ENCODE measurements around the gene NOX5. TPM values are rescaled to one million over a fixed set of nuclear protein-coding genes. Genes with fewer than 3 reads are reported as not detected.

Gene NOX5
- polyA plus RNA-seq, 3 donors, result 0.61 to 0.78 (median 0.73) TPM

DNA sequence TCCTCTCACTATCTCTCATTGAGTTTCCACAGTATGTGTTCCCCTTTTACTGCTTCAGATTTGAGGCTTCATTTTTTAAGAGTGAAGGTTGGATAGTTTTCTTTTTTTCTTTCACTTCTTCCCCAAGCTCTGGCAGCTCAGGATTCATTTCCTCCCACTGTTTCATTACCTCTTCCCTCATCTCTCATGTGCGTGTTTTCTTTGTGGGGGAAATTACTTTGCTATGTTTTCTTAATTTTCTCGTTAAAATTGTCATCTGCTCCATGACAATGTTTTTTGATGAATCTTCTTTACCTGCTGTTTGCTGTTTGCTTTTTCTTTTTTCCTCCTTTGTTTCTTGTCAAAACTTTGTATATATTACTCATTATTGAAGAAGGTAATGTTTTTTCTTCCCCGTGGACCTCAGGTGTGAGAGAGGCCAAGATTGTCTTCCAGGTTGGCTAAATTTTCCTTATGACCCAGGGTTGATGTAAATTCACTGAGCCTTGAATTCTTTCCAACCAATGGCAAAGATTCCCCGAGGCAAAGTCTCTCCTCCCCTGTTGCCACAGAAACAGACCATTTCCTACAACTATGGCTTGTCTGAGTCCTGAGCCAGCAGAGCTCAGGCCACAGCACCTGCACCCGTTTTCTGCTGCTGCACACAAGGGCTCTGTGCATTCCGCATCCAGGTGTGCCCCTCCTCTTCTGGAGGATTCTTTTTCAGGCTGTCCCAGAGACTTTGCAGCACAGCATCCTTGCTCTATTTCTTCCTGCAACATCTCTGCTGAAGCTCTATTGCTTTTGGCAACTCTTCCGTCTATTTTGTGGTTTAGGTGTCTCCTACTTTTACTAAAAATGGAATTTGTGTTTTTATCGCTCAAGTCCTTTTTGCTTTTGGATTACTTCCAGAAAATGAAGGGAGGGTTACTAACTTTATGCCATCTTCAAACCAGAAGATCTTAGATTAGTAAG is 66.1 kb downstream of the NOX5 start:
- peak; percentile 44 for DNase-seq

DNA sequence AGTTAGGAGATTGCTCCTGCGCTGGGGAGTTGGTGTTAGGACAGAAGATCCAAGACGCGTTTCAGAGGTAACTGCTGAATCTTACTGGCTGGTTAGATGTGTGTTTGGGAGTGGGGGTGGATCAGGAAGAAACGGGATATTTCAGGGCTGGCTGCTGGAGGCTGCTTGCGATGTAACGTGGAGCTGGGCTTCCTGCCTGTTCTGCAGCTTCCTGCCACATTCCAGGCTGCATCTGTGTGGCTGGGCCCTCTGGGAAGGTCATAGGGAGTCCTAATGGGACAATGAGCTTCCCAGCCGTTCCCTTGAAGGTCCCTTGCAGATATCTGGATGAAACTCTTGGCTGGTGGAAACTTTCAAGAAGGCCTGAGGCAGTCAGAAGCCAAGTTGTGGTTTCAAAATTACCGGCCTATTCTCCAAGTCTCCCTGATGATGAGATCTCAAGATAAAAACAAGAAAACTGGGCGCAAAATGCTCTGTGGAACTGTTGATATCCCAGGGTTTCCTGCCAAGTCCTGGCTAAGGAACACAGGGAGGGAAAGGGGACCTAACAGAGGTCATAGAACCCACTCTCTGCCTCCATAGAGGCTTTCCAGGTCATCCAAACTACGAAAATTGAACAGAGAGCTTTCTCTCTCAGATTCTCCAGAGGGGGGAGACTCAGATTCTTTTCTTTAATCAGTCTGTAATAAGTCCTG is 67.0 kb downstream of the NOX5 start:
- DNase-seq, result peak; percentile 45

DNA sequence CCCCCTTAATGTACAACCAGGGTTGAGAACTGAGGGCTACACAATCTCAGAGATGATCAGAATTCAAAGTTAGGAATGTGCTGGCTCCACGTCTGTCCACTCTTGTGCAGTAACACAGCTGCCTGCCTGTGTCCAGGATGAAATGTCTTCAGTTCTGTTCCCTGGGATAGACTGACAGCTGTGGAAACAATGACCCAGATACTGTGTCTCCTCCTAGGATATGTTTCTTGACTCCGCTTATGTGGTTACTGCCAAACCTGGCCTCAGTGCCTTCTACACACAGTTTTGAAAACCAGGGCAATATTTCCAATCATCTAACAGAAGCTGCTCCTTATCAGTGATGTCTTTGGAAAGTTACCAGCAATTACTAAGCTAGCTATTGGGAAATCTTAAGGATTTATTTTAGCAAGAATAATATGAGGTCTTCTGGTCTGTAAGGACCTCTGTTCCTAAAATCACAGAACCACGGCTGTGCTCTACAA is 67.6 kb downstream of the NOX5 start:
- DNase-seq, result peak; percentile 19

DNA sequence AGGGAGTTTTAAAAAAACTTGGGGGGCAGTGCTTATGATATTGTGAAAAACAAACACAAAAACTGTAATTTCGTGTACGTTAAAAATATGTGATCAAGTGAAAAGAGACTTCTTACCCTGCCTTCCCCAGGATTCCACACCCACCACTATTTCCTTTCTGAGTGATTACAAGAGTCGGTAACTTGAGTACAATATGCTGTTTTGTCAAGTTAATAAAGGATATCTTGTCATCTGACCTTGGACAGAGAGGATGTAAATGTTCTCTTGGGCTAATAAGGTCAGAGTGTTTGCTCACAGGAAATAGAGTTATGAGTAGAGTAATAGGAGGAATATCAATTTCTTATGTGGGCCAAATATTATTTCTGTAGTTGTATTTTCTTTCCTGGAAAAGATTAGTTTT is 68.1 kb downstream of the NOX5 start:
- peak; percentile 20 for DNase-seq

DNA sequence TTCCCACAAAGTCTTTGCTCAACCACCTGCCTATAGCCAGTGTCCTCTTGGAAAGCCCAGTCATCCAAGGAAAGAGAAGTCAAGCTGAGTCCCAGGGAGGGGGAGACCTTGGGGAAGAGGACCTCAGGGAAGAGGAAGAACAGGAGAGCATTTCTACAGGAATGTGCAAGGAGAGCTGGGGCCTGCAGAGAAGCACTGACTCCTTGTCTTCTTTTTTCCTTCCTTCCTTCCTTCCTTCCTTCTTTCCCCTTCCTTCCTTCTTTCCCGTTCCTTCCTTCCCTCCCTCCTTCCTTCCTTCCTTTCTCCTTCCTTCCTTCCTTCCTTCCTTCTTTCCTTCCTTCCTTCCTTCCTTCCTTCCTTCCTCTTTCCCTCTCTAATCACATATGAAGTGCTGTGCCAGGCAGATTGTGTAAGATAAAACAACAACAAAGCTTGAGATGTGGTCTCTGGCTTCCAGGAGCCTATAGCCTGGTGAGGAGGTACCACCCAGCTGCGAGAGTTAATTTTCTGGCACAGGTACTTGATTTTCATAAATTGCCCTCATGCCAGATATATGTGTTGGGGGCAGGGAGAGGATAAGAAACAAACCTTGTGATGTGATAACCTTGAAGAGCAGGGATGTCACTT is 70.0 kb downstream of the NOX5 start:
- DNase-seq, result no peak

DNA sequence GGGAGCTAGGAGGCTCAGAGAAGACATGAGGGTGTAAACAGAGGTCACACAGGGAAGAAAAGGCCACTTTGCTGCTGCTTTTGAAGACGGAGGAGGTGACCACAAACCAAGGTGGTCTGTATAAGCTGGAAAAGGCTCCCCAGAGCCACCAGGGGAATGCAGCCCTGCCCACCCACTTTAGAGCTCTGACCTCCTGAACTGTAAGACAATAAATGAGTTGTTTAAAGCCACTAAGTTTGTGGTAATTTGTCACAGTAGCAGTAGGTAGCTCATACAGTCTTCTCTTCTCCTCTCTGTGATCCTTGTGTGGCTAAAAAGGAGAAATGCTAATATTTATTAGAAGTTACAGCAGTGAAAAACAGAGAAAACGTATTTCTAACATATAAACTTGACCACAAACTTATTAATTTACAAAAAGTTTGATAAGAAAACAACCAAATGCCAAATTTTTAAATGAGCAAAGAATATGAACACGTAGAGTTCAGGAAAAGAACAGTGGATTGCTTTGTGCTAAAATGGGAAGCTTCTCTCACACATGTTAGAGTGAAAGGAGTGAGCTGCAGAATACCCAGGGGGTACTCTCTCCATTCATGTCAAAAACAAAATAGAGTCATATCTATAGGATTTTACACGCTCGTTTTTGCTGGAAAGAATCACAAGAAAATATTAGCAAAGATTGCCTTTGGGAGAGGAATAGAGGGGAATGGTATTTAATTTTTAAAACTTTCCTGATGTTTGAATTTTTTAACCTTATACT is 71.0 kb downstream of the NOX5 start:
- DNase-seq, result no peak

DNA sequence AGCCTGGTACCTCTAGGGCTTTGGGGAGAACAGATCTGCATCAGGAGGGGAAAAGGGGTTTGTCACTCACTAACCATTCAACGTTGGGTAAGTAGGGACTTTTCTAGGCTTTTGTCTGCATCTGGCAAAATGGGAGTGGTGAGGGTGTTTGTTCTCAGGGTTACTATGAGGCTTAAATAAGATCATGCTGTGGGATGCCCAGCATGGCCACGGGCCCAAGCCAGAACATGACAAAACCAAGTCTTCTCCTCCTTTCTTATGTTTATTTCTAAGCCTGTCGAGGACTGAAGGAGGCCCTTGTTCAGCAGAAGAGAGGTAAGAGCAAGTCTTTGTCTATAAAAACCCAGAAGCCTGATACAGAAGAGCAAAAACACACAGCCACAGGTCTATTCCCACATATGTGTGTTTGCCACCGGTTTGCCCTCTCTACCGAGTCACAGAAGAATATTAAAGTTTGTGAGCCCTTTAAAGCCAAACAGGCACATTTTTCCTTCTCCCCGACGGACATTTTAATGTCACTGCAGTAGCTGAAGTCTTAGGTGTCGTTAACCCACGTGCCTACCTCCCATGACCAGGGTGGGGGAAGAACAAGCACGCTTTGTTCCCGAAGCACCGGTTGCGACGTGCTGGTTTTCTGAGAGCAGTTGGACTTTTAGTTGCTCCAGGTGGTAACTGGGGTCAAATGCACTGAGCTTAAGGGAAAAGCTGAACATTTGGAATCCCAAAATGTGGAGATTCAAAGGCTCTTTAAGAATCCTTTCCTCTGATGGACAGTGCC is 72.1 kb downstream of the NOX5 start:
- DNase-seq, result peak; percentile 27

DNA sequence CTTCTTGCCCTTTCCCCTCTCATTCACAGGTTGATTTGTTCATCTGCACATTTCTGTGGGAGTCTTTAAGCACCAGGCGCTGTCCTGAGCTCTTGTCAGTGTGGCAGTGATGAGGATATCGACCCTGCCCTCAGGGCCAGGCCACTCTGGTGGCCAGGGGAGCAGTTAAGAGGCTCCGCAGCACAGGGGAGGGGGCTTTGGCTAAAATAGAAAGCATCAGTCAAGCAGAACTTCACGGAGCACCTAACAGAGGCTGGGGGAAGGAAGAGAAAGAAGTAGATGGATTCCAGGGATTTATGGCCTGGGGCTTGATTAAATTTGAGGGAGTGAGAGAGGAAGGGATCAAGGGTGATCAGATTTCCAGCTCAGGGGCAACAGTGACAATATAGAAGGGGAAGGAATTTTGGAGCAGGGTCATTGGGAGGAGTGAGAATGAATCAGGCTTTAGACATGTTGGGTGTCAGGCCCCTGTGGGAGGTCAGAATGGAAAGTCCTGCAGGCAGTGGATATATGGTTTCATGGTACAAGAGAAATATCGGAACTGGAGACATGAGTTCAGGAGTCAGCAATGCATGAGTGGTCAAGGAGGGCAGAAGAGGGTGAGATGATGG is 73.0 kb downstream of the NOX5 start:
- DNase-seq, result peak; percentile 67

DNA sequence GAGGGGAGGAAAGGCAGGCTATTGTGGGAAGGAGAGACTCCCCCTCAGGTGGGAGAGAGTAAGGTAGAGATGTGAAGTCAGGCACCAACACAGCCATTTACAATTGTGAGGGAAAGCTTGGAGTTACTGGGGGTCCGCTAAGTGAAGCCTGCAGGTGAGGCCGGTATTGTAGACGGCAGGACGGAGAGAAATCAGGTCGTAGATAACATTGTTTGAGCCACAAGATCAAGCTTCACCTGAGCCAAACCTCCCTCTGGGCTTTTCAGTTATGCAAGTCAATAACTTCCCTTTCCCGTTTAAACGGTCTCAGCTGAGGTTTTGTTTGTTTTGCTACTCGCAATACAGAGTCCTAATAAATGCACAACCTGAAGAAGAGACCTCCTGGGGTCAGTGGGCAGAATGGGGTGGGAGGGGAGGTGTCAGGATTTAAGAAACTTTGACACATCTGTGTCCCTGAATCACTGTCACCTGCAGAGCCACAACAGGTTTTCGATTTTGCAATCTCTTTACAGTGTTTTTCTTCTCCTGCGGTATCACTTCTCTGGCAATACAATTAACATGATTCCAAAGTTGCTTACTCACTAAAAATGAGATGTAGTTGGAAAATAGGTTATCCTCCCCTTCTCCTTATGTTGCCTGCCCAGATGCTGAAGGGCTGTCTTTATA is 73.9 kb downstream of the NOX5 start:
- no peak for DNase-seq

DNA sequence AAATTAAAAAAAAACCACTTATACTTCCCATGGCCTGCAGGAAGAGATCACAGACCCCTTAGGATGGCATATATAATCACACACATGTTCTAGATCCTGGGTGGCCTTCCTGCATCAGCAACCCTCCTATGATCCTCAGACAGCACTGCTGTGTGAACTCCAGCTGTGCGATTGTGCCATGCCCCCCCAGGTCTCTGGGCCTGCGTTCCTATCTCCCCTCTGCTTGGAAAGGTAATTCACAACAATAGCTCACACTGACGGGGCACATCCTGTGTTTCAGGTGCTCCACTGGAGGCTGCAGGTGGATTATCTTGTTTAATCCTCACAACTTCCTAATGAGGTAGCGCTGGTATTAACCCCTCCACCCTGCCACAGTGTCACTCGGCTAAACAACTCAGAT is 74.8 kb downstream of the NOX5 start:
- no peak for DNase-seq

DNA sequence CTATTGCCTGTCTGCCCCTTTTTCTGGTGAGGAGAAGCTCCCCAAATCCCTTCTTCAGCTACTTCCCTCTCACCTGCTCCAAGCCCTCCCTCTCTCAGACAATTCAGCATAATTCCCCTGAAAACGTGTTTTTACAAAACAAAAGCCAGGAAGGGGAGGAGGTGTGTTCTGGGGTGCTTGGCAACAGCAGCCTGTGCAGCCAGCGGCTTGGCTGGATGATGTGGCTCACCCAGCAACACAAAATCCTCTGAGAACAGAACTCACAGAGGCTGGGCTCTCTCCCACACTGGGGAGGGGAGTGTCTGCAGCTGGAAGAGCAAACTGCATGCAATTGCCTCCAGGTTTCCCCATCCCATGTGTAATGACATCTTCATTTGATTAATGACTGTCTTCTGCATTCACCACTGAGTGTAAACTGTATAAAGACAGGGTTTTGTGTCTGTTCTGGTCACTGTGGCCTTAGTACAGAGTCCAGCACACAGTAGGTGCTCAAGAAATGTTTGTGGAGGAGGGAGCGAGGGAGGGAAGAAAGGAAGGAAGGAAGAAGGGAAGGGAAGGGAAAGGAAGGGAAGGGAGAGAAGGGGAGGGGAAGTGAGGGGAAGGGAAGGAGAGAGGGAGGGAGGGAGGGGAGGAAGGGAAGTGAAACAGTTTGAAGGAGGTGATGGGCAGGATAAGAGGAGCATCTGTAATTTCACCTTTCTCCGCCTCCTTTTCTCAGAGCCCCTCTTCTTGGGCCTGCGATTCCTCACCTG is 75.9 kb downstream of the NOX5 start:
- no peak for DNase-seq

DNA sequence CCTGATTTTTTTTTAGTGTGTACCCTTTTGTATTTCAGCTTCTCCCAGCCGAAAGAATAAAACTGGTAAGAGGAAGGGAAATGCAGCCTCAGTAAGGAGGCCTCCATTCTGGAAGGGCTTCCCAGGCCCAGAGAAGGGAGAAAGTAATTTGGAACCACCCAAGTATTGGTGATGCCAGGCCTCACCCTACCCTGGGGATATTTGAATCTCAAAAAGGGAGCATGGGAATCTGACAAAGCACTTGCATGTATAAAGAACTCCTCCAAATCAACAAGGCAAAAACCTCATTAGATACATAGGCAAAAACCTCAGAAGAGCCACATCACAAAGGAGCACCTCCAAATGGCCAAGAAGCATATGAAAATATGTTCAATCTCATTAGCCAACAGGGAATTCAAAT is 77.2 kb downstream of the NOX5 start:
- no peak for DNase-seq

DNA sequence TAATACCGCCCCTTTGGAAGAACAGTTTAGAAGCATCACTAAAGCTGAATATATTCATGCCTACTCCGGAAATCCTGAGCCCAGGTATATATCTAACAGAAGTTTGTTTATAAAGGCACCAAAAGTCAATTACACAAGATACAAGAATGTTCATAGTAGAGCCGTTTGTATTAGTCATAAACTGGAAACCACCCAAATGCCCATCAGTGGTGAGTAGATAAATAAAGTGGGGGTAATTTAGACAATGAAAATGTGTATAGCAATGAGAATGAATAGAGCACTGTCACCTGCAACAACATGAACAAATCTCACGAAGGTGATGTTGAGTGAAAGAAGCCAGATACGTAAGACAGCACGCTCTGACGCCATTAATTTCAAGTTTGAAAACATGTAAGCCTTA is 77.7 kb downstream of the NOX5 start:
- DNase-seq, result no peak

DNA sequence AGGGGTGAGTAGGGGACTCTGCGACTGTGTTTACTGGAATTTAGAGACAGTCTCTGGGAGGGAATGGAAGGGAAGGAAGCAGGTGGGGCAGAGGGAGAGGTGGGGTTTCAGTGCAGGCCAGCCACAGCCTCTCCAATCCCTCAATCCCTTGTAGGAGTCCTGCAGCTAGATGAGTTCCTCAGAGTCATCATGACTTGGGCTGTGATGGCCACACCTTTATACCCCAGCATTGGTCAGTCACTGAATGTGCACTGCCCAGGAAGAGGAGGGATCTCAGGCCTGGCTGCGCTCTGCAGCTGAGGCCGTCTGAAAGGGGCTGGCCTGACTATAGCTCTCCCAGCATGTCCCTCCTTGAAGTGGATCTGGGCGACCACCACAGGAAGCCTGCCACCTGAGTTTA is 78.6 kb downstream of the NOX5 start:
- no peak for DNase-seq

DNA sequence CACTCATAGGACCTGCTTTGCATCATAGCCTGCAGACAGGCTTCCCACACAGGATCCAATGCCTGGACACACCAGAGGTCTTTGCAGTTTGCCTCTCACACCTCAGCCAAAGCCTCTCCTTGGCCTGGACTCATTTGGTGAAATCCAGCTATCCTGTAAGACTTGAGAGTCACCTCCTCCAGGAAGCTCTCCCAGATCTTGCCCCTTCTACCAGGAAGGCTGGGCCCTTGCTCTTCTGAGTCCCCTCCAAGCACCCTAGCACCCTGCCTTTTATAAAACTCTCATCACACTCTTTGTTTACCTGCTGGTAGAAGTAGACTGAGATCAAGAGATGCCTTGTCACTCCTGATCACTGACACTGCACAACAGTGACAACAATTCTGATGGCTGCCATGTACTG is 79.1 kb downstream of the NOX5 start:
- no peak for DNase-seq

DNA sequence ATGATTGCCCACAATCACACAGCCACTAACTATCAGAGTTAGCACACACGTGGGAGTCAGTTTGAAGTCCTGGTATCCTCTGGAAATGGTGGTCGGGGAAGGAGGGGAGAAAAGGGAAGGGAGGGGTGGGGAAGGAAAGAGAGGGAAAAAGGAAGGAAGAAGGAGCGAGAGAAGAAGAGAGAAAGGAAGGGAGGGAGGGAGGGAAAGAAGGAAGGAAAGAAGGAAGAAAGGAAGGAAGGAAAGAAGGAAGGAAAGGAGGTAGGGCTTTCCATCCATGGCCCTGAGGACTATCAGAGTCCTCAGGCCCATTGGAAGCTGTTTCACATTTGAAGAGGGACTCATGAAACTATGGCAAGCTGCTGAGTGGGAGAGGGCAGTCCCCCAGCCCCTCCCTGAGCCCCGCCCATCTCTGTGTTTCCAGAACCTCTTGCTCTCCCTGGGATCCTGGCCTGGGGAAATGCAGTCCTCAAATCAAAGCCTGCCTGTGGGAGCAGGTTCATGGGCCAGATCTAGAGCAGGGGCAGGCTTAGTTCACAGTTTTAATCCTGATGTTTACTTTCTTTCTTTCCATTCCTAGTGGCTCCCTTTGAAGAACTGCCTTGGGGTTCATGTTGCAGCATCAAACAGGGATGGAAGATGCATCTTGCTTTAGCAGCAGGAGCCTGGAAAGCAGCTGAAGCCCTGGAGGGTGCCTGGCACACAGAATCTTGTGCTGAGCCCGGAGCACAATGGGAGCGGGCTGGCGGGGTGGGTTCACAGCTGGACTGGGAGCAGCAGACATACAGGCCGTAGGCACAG is 79.8 kb downstream of the NOX5 start:
- DNase-seq, result no peak

DNA sequence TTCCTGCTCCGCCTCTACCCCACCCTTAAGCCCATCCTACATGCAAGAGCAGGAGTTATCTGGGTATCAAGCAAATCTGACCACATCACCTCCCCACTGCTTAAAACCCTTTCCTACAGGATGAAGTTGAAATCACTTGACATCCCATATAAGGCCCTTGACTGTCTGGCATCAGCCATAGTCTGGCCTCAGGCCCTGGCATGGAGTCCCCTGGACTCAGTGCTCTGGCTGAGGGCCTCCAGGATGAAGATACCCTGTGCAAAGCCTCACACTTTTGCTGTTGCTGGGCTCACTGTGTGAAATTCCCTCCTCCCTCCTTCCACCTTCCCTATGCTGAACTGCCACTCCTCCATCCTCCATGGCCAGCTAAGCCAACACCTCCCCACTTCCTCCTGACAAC is 80.8 kb downstream of the NOX5 start:
- no peak for DNase-seq

DNA sequence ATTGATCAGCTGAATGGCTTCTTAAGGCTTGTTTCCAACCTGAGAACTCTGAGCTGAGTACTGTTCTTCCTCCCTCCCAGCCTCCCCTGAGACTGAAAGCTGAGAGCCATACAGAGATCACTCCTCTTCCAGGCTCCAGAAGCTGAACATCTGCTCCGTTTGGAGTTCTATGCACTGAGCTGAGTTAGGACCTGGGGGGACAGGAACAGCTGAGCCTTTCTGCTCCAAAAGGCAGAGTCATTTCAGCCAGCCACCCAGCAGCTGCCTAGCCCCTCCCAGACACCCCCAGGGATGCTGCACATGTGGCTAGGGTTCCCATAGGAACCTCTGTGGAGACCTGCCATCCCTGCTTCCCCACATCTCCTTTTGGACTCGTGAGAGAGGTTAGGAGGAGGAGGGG is 81.7 kb downstream of the NOX5 start:
- DNase-seq, result no peak

Data from renal pelvis (tissue), 4 donors.